ENCODE results near the gene MATN3. TPM values are rescaled to one million over a fixed set of nuclear protein-coding genes. Genes with fewer than 3 reads are reported as not detected.
"Not testable (repeated sequence)": the region's sequence is repeated elsewhere in the genome, so short reads cannot be mapped to it uniquely, and the experiment has no call there.

MATN3 gene
- total RNA-seq, 2 donors from 2014 or later = 1.3 to 1.8 TPM

- peak overlapping the region; percentile 85 for H3K4me3 ChIP-seq
- peaks cover 20 to 30% of the 10 kb centered on the region in 2 donors for H3K4me1 ChIP-seq (ENCODE audit: control insufficient read depth in 1 of 2, low read depth in 2 of 2)
- TF ChIP-seq CTCF (IDR thresholded peaks at IDR 0.05) = no peak
Observed at GRCh38 chr2:20050646-20051531, 38.4 kb upstream of the MATN3 start.

GRCh38 chr2:20050104-20050645 is 37.7 kb upstream of the MATN3 start:
- no peak for ATAC-seq (ENCODE audit: insufficient number of reproducible peaks, low FRiP score, low read depth)

More at GRCh38 chr2:20050646-20051531, 38.4 kb upstream of the MATN3 start:
- Histone ChIP-seq H3K27me3 (replicated peaks; ENCODE audit: insufficient read depth) (no peaks in the 10 kb centered on the region), H3K9me3 (no peaks in the 10 kb centered on the region), H3K36me3 (no peaks in the 10 kb centered on the region), H3K27ac (peak overlapping the region; percentile 92 to 97)
- ATAC-seq (ENCODE audit: insufficient number of reproducible peaks, low FRiP score, low read depth) (no peak), DNase-seq (ENCODE audit: low spot score) (no peak)

GRCh38 chr2:20049637-20050036 is 37.2 kb upstream of the MATN3 start:
- no peaks in the 10 kb centered on the region for H3K27me3 ChIP-seq (replicated peaks; ENCODE audit: insufficient read depth)
- ATAC-seq (ENCODE audit: insufficient number of reproducible peaks, low FRiP score, low read depth) (no peak), DNase-seq (ENCODE audit: low spot score) (no peak)
- peaks cover 31 to 35% of the 10 kb centered on the region in 2 donors for H3K4me1 ChIP-seq (ENCODE audit: control insufficient read depth in 1 of 2, low read depth in 2 of 2)
- H3K36me3 ChIP-seq = no peaks in the 10 kb centered on the region
- H3K4me3 ChIP-seq = peak overlapping the region; percentile 85
- H3K9me3 ChIP-seq = no peaks in the 10 kb centered on the region
- no peak for TF ChIP-seq CTCF (IDR thresholded peaks at IDR 0.05)
- H3K27ac ChIP-seq = peak overlapping the region; percentile 92 to 97

More at GRCh38 chr2:20050104-20050645, 37.7 kb upstream of the MATN3 start:
- Histone ChIP-seq H3K36me3 (no peaks in the 10 kb centered on the region), H3K9me3 (no peaks in the 10 kb centered on the region), H3K27me3 (replicated peaks; ENCODE audit: insufficient read depth) (no peaks in the 10 kb centered on the region), H3K4me1 (ENCODE audit: control insufficient read depth in 1 of 2, low read depth in 2 of 2) (peaks cover 27 to 34% of the 10 kb centered on the region in 2 donors), H3K4me3 (peak overlapping the region; percentile 85), H3K27ac (peak overlapping the region; percentile 92 to 97)
- no peak for DNase-seq (ENCODE audit: low spot score)
- TF ChIP-seq CTCF (IDR thresholded peaks at IDR 0.05) = no peak

DNA sequence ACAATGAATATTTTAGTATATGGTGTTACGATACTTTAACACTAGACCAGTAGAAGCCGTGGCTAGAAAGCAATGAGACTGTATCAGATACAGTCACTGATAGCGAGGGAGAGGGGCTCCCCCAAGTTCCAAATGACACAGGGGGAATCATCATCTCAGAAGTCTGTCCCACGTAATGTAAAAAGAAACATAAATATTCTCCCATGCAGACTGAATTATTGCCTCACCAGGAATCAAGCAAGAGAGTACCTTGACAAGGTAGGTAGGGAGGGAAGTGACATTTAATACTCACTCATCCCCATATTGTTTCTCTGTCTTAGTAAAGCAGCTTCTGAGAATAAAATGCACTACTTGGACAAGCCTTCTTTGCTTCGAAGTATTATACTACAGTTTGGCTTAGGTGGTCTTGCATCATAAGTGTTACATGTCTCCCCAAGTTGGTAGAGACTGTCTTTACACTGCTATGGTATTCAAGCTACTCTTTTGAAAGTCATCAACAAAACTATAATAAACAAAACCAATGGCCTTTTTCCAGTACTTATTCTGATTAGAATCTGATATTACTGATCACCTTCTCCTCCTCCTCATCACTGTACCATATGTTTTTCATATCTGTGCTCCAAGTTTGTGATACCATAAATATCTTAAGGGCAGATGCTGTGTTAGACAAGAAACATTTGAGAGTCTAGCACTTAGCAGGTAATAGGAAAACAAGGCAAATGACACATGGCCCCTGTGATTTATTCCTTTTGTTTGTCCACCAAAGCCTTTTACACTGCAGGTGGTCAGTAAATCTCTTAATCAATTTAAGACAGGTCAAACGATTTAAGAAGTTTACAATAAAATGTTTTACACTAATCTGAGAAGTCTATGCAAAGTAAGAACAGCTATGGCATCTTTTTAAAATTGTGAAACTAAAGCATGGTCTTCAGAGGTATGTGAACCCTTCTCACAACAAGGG is 36.3 kb upstream of the MATN3 start:
- H3K27me3 ChIP-seq (replicated peaks; ENCODE audit: insufficient read depth) = no peaks in the 10 kb centered on the region
- peak overlapping the region in 1 of 2 donors; percentile 97 for H3K27ac ChIP-seq
- no peak for TF ChIP-seq CTCF (IDR thresholded peaks at IDR 0.05)
- H3K9me3 ChIP-seq = no peaks in the 10 kb centered on the region
- H3K36me3 ChIP-seq = no peaks in the 10 kb centered on the region
- ATAC-seq (ENCODE audit: insufficient number of reproducible peaks, low FRiP score, low read depth) = no peak
- no peak for DNase-seq (ENCODE audit: low spot score)
- H3K4me3 ChIP-seq = peak overlapping the region; percentile 85
- H3K4me1 ChIP-seq (ENCODE audit: control insufficient read depth in 1 of 2, low read depth in 2 of 2) = peaks cover 36 to 44% of the 10 kb centered on the region in 2 donors

DNA sequence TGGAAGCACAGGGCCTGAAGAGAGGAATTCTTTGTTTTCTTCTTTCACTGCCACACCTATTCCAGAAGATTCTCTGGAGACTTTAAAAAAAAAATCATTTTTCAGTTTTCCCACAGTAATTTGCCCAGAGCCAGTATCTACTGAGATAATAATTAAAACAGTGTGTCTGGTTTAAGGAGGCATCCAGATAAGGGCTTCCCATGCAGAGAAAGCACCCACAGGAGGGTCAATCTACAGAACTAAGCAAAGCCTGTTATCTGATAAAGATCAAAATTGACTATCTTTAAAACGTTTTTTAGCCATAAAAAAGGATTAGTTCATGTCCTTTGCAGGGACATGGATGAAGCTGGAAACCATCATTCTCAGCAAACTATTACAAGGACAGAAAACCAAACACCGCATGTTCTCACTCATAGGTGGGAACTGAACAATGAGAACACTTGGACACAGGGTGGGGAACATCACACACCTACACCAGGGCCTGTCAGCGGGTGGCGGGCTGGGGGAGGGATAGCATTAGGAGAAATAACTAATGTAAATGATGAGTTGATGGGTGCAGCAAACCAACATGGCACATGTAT is 33.3 kb upstream of the MATN3 start:
- DNase-seq (ENCODE audit: low spot score); H3K4me3 ChIP-seq; H3K9me3 ChIP-seq; H3K27ac ChIP-seq; ATAC-seq (ENCODE audit: insufficient number of reproducible peaks, low FRiP score, low read depth); H3K36me3 ChIP-seq; H3K27me3 ChIP-seq (replicated peaks; ENCODE audit: insufficient read depth): not testable (repeated sequence)
- H3K4me1 ChIP-seq (ENCODE audit: control insufficient read depth in 1 of 2, low read depth in 2 of 2) = peaks cover 43 to 67% of the 10 kb centered on the region in 2 donors
